ENCODE data around the gene KAT5.

- no peak for TF ChIP-seq CTCF (IDR thresholded peaks at IDR 0.05)
- no peak for TF ChIP-seq POLR2A (IDR thresholded peaks at IDR 0.05)
- no peak for TF ChIP-seq EP300 (IDR thresholded peaks at IDR 0.05)
- TF ChIP-seq POLR2AphosphoS5 (IDR thresholded peaks at IDR 0.05): no peak
Observed at GRCh38 chr11:65726660-65727059, 14.6 kb downstream of the KAT5 start.
